ENCODE measurements around the gene CEND1. TPM values are rescaled to one million over a fixed set of nuclear protein-coding genes. Genes with fewer than 3 reads are reported as not detected.

CEND1 gene
- total and polyA plus RNA-seq, 2 of the 4 experiments (the other 2 are of a cell fraction), result 0.90 to 4.0 TPM

- Histone ChIP-seq H2AK5ac (ENCODE audit: low read depth, low read length) (peak within 1 kb of the TSS; percentile 83), H2AFZ (replicated peaks; ENCODE audit: low read length, poor library complexity) (peak within 1 kb of the TSS; percentile 99), H3K14ac (replicated peaks; ENCODE audit: low read depth, low read length) (peak within 1 kb of the TSS; percentile 81), H3K4me1 (ENCODE audit: control insufficient read depth, insufficient read depth, low read length) (peaks cover 9% of the 10 kb centered on the region), H3K56ac (ENCODE audit: extremely low read depth, insufficient read depth, low read length) (peak within 1 kb of the TSS; percentile 62), H4K20me1 (ENCODE audit: insufficient read depth, low read length) (peaks cover 35% of the 10 kb centered on the region), H4K91ac (ENCODE audit: insufficient read depth, low read depth, low read length) (peak within 1 kb of the TSS; percentile 72), H3K36me3 (ENCODE audit: control insufficient read depth, insufficient read depth, low read length) (peaks cover under 1% of the 10 kb centered on the region; the same call in 1 of the 2 replicates), H3K79me1 (ENCODE audit: low read depth in 1 of 2, low read length in 2 of 2) (peaks cover 14 to 44% of the 10 kb centered on the region in 2 experiments), H3K9me3 (ENCODE audit: control insufficient read depth, insufficient read depth, low read length) (no peaks in the 10 kb centered on the region), H2BK5ac (ENCODE audit: low read depth, low read length, poor library complexity, severe bottlenecking) (peak within 1 kb of the TSS; percentile 98), H2BK20ac (ENCODE audit: low read depth, low read length) (peak within 1 kb of the TSS; percentile 5; the same call in 1 of the 2 replicates), H2BK120ac (ENCODE audit: low read depth, low read length) (peak within 1 kb of the TSS; percentile 75), H3K23ac (ENCODE audit: low read depth, low read length) (peak within 1 kb of the TSS; percentile 87), H4K8ac (ENCODE audit: low read depth in 2 of 2, low read length in 2 of 2) (peak within 1 kb of the TSS; percentile 57 to 62; a peak in 2 of 4 replicates), H3K18ac (ENCODE audit: low read depth, low read length) (peak within 1 kb of the TSS; percentile 81), H3K27me3 (ENCODE audit: control insufficient read depth, insufficient read depth, low read length) (no peaks in the 10 kb centered on the region), H3K27ac (ENCODE audit: insufficient read depth, low read length) (peak within 1 kb of the TSS; percentile 94), H2BK15ac (ENCODE audit: low read depth, low read length) (no peak within 1 kb of the TSS), H2AK9ac (replicated peaks; ENCODE audit: low read depth, low read length, poor library complexity) (peak within 1 kb of the TSS; percentile 97), H3K4me2 (ENCODE audit: low read depth, low read length) (peak within 1 kb of the TSS; percentile 76), H3K9me1 (ENCODE audit: insufficient read depth, low read length) (peaks cover 15% of the 10 kb centered on the region), H4K5ac (ENCODE audit: low read depth, low read length) (peak within 1 kb of the TSS; percentile 79), H3K4ac (ENCODE audit: low read depth, low read length) (peak within 1 kb of the TSS; percentile 78), H3K9ac (ENCODE audit: low read depth, low read length) (peak within 1 kb of the TSS; percentile 92), H3K4me3 (ENCODE audit: insufficient read depth, low read depth, low read length) (peak within 1 kb of the TSS; percentile 100)
- 1% methylated on average over 71 of the region's 112 CpGs; no CpG with 5 or more reads in 1 of the 2 experiments for WGBS, 2 experiments (ENCODE audit: extremely low coverage in 2 of 2, insufficient read length in 1 of 2)
- peak; percentile 32; the same call in 1 of the 2 replicates for TF ChIP-seq CTCF (conservative IDR thresholded peaks at IDR 0.05; ENCODE audit: low read depth, low read length)
- TF ChIP-seq MAZ (IDR thresholded peaks at IDR 0.05; ENCODE audit: borderline replicate concordance, low read depth, low read length), result peak; percentile 59; the same call in 1 of the 2 replicates
- no peak for TF ChIP-seq USF2 (IDR thresholded peaks at IDR 0.05; ENCODE audit: low read depth, low read length)
- TF ChIP-seq RAD21 (IDR thresholded peaks at IDR 0.05; ENCODE audit: low read length), result no peak
- no peak for TF ChIP-seq SMC3 (IDR thresholded peaks at IDR 0.05; ENCODE audit: low read depth, low read length)
- peak; percentile 62 for TF ChIP-seq POLR2A (IDR thresholded peaks at IDR 0.05; ENCODE audit: low read depth, low read length)
- CTCF ChIA-PET, result interaction anchor here (1.0 to 1.9 kb wide), 2 partner anchors 9 to 10 kb away, joined by 3 to 4 read pairs; no protein-coding TSS in a partner anchor
- ATAC-seq (ENCODE audit: low read depth), result peak; percentile 98
- no TSS peak for BruUV-seq (replicated peaks)
- in situ Hi-C loops (cut with MboI; ENCODE audit: low sequenced_read_pairs) (no loop called here), dilution Hi-C loops (cut with HindIII; ENCODE audit: low sequenced_read_pairs, unreplicated experiment) (no loop called here), intact Hi-C loops (cut with micrococcal nuclease) (no loop called here)
- POLR2A ChIA-PET (ENCODE audit: unreplicated experiment), result no interaction called here
- DNase-seq, result peak; percentile 76
Observed at GRCh38 chr11:747158-748006, 42.5 kb downstream of the CEND1 start, which contains the start of gene TALDO1. Gene TALDO1 (plus strand): TSS chr11:747464. CDS start chr11:747482, 18 bp downstream.

Data from IMR-90 (cell line).